OCI-LY7 (cell line): ENCODE data around the gene VIPR1.

Source experiments
- EZH2phosphoT487 ChIP-seq: fragments of 200-600 bp; sonication (generic); IDR thresholded peaks from 2 replicates; pipeline ENCODE4 v1.6.1; 2018; ENCODE audit warnings: low read depth, borderline replicate concordance, mild to moderate bottlenecking, mixed run types, antibody characterized with exemption, low read length, moderate library complexity, mixed read lengths
- TF ChIP-seq, protein P1 (sequence below): fragments of 200-600 bp; sonication (generic); conservative IDR thresholded peaks from 2 replicates; pipeline ENCODE4 v1.5.1; 2014; ENCODE audit warnings: mild to moderate bottlenecking, antibody characterized with exemption, low read length, moderate library complexity, mixed read lengths

DNA sequence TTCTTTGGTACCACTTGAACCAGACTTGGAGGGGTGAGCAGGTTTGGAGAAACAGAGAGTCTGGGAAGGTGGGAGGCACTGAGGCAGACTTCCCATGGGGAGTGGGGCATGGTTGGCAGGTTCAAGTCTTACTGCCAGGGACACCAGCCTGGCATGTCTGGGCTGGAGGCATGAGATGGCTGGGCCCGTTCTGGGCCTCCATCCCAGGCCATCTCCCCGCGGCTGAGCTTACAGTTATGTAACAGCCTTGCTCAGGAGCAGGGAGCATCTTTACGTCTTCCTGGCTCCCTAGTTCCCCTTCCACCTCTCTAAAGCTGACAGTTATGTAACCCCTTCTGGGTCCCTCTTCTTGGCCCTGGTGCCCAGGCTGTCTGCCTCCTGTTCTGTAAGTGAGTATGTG, 12.4 kb downstream of the VIPR1 start:
- TF ChIP-seq, protein P1, sequence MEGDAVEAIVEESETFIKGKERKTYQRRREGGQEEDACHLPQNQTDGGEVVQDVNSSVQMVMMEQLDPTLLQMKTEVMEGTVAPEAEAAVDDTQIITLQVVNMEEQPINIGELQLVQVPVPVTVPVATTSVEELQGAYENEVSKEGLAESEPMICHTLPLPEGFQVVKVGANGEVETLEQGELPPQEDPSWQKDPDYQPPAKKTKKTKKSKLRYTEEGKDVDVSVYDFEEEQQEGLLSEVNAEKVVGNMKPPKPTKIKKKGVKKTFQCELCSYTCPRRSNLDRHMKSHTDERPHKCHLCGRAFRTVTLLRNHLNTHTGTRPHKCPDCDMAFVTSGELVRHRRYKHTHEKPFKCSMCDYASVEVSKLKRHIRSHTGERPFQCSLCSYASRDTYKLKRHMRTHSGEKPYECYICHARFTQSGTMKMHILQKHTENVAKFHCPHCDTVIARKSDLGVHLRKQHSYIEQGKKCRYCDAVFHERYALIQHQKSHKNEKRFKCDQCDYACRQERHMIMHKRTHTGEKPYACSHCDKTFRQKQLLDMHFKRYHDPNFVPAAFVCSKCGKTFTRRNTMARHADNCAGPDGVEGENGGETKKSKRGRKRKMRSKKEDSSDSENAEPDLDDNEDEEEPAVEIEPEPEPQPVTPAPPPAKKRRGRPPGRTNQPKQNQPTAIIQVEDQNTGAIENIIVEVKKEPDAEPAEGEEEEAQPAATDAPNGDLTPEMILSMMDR, result no peak
- no peak for TF ChIP-seq EZH2phosphoT487
